GM18867 (cell line): Measurements from ENCODE around the gene RALY.

Source experiments
- ATAC-seq: cut with Tn5 transposase; IDR thresholded peaks from one replicate; pipeline ENCODE4 v1.9.1; 2021; ENCODE audit warnings: mild to moderate bottlenecking, moderate library complexity; ENCODE audit not compliant: unreplicated experiment

Gene RALY

DNA sequence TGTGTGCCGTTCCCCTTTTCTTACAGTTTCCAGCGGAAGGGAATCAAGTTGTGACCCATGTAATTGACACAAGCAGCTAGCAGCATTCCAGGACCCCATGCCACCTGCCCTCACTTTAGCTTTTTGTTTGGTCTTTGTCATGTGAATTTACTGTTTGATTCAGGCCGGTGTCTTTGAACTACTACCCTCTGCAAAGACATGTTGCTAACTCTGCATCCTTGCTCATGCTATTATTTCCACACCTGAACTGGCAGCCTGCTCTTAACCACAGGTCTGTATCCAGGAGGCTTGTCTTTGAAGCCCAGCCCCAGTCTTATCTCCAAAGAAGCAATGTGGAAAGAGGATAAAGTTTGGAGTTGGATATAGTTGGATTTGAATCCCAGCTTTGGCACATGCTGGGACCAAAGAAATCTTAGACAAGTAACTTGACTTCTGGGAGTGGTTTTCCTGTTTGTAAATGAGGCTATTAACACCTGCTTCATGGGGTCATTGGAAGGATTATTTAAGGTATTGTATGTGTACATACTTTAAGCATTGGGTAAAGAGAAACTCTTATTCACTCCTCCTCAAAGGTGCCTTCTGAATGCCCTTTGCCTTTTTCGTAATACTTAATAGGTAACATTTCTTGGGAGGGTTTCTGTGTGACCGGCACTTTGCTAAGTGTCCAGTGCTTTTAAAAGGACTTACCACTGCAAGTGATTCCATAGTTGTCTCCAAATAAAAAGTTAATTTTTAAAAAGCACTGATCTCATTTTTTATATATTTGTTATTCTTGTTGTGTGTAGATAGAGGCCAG lies 52.4 kb downstream of the RALY start:
- no peak for ATAC-seq

DNA sequence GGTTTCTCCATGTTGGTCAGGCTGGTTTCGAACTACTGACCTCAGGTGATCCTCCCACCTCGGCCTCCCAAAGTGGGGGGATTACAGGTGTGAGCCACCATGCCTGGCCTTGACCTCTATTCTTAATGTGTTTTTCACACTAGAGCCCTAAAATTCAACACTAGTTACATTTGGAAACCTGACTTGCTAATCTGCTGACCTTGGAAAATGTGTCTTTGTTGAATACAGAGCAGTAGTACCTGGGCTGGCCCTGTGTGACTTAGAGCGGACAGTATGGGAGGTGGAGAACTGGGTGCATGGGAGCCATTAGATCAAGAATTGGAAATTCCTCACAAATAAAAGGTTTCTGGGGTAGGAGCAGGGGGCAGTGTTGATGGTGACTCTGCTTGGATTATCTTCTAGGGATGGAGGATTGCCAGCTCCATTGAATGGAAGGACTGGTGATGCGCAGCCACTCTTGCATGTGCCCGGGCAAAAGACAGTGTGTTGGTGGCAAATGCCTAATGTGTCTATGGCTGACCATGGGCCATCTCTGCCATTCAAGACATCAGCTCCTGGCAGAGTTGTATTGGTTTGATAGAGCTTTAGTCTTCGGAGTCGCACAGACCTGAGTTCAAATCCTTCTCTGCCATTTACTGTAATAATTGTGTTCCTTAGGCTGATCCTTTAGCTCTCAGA lies 53.4 kb downstream of the RALY start:
- ATAC-seq = no peak

DNA sequence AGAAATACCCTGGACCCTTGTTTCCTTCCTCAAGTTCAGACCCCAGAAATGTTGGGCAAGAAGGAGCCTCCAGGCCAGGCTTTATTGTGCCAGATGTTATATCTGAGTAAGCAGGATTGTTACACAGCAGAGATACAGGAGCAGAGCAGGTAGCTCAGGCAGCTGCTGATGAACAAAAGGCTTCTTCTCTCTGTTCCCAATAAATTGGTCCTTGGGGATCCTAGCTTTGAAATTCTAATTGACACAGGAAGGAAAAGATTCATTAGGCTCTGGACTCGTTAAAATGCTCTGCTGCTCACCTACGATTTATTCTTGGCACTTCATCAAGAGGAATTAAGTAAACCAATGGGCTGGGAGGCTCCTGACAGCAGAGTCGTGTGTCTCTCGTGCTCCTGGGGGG lies 54.2 kb downstream of the RALY start:
- no peak for ATAC-seq

DNA sequence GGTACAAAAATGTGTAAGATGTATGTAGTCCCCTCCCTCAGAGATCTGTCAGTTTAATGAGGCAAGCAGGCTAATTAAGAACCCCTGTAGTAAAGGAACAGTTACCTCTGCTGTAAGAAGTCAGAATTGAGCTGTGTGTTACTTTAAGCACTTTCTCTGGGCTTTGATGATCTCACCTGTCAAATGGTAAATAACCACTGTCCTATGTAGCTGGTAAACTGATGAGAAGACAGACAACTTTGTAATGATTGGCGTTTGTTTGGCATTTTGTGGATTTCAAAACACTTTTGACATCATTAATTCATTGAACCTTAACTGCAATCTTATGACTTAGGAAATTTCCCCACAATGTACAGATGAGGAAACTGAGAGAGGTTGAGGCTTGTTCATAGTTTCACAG lies 55.7 kb downstream of the RALY start:
- no peak for ATAC-seq

DNA sequence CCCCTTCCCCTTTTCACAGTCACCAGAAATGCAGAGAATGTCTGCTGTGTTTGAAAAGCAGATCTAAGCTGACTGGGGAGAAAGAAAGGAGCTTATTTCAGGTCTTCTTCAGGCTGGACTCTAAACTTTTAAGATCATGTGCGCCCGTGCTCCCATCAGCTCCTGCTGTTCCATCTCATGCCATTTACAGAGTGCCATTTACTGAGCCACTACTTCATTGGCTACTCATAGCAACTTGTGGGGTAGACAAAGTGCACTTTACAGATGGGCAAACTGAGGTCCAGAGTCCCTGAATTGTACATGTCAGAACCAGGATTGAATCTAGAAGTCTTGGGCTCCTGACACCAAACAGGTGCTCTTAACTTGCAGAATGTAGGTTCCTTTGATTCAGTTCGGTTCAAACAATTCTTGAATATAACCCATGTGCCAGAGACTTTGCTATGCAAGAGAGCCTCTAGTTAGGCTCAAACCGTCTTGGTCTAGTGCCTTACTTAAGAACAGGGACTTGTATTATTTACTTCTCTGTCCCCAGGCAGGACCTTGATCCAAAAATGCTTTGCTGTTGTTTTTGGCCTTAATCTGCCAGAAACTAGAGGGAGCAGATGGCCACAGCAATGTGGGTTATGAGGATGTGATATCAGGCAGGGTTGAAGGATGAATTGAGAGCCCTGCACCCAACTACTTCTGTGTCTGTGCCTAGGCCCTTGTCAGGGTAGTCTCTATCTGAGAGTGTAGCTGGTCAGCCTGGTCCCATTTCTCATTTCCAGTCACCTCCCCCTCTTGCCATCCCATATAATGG lies 56.4 kb downstream of the RALY start:
- ATAC-seq = no peak

DNA sequence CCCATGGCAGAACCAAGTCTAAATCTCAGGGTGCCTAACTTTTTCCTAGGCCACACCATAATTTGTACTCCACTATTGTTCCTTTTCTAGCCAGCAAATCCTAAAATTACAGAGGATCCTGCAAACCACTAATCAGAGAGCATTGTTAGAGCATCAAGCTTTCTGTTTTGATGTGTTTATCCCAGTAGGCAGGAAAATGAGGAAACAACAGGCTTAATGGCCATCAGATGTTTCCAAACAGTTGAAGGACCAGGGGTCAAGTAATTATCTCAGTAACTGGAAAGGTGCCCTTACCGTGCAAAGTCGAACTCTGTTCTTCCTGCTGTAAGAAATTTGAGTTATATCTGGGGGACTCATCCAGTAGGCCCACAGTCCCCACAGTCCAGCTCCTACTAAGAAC lies 58.7 kb downstream of the RALY start:
- no peak for ATAC-seq

DNA sequence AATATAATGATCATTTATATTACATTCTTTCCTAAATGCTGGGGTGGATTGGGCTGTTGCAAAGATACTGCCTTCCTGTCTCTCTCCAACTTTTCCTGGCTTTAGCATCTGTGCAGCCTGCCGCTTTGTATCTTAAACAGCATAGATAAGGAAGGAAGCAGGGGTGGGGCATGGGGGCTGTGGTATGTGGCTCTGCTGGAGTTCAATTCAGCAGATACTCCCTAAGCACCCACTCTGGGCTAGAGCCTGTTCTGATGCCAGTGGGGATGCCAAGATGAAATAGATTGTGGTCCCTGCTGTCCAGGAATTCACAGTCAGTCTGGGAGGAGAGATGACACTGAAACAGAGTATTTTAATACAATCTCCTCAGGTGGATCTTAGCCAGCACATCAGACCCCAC lies 61.6 kb downstream of the RALY start:
- ATAC-seq = no peak

DNA sequence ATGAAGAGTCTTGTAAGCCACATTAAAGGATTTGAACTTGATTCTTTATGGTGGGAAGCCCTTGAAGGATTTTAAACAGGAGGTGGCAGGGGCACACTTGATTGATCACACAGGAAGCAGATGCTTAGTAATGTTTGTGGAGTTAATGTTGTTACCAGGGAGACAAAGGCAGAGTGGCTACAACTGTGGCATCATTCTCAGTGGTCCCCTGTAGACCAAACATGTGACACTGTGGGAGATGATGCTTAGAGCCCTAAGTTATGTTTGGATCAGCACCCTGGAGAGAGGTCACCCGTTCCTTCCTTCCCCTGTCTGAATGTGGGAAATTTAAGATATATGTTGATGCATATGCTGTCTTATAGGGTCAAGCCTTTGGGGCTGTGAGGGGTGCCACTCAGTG lies 65.1 kb downstream of the RALY start:
- ATAC-seq = no peak

DNA sequence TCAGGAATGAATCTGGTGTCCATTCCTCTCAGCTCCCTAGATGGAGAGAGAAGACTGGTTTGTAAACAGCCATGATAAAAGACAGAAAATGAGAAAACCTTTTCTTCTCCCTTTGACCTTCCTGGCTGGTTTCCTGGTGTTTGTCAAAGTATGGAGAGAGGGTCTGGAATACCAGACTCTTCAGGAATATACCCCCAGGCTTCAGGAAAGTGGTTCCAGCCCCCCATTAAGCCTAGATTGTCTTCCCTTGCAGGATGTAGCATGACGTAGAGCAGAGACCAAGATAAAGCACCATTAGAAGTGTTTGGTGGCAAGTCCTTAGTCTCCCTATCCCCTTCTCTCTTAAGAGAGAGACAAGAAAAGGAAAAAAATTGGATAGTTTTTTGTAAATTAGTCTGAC lies 67.3 kb downstream of the RALY start:
- ATAC-seq = no peak

DNA sequence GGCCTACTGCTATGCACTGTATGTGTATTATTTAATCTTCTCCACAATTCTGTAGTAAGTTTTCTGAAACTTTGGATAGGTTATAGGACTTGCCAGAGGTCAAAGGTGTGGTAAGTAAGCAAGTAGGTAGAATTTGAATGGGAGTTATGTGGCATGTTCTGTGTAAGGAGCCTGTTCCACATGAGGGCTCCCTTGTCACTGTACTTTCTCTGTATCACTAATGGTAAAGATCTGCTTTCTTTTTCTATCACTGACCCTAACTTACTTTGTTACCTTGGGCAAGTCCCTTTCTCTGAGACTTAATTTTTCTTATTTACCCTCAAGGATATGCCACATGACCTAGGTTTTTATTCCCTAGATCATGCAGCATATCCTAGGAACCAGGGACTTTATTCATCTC lies 68.0 kb downstream of the RALY start:
- ATAC-seq = no peak

DNA sequence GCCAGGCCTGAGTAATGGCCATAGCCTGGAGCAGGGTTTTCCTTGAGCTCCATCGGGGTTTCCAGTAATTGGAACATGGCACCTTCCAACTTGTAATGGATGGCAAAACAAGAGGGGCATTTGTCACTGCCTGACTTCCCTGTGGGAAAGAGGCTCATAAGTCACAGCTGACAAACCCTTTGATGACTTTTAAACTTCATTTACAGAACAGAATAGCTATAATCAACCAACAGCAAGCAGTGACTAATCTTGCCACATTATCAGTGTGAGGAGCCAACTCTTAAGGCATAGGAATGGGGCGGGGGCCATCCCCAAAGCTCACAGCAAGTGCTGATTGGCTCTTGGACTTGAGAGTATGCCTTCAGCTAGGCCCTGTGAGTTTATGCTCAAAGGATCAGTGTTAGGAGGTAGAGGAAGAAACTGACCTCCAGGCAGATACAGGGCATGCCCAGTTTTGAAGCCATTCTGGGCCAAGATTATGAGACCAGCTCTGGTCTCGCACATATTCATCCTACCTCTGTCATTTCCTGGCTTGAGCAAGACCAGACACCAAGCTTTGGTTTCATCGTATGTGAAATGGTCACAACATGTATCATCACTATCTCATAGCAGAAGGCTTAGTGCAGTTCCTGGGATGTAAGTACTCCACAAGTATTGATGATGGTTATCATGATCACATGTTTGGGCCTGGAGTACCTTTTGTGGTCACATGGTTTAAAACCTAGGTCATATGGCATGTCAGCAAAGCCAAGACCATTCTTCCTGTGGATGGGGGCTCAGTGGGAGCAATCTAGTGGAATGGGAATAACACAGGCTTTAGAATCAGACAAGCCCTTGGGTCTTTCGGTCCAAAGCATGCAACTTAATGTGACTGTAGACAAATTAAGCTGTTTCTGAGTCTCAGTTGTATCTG lies 69.1 kb downstream of the RALY start:
- no peak for ATAC-seq

DNA sequence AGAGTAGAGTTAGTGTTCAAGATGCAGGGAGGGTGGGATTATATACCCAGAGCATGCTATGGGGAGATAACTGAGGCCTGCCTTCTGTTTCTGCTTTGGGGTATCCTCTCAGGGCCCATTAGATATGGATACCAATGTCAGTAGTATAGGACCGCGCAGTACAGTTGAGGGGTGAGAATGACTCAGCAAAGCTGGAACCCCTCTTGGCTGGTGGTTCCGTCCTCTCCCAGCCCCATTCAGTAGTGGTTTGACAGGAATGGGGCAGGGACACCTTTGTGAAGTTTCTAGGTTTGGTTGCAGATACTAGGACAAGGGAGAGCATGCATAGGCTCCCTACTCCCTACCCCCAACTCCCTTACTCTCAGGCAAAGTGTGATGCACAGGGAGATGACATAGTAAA lies 70.6 kb downstream of the RALY start:
- no peak for ATAC-seq

DNA sequence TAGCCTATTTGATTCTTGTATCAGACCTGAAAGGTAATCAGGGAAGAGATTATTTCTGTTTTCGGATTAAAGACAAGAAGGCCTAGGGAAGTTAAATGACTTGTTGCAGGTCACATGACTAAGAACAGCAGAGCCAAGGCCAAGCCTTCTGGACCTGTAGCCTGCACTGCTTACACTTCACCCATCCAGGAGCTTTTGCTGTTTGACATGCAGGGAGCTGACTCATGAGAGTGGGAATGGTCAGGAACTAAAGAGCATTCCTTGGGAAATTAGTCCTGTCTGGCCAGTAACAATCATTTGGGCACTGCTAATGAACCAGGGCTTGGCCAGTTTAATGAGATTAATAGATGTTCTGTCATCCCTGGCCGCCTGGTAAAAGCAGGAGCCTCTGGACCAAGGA lies 71.5 kb downstream of the RALY start:
- ATAC-seq = no peak

DNA sequence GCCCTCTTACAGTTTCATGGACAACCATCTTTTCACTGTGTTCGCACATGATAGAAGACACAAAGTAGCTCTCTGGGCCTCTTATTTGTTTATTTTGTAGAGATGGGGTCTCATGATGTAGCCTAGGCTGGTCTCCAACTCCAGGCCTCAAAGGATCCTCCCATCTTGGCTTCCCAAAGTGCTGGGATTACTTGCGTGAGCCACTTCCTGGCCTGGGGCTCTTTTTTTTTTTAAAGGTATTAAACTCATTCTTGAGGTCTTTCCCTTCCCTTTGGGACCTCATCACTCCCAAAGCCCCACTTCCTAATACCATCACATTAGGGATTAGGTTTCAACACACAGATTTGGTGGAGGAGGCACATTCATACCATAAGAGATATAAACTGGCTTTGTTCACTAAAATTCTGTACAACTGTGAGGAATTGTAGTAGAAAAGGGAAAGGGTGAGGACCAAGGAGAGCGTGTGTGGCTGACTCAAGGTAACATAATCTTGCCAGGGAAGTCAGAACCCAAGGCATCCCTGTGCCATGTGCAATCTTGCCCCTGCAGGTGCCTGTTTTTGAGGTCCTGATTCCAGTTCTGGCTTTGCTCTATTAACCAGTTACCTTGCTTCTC lies 72.9 kb downstream of the RALY start:
- ATAC-seq = no peak

DNA sequence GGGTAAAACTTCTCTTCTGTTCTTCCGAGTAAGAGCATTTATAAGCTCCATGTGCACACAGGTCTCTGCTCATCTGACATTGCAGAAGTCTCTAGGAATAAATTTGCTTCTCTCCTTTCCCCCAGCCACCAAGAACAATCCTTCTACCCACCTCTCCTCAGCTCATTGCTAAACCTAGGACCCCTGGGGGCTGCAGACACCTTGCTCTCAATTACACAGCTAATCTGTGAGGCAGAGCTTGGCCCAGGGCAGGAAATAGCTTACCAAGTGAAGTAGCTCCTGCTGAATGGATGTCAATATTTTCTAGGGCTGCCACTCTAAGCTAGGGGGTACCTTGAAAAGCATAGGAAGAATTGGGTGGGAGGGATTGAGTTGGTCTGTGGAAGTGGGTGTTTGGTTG lies 74.3 kb downstream of the RALY start:
- ATAC-seq = no peak

DNA sequence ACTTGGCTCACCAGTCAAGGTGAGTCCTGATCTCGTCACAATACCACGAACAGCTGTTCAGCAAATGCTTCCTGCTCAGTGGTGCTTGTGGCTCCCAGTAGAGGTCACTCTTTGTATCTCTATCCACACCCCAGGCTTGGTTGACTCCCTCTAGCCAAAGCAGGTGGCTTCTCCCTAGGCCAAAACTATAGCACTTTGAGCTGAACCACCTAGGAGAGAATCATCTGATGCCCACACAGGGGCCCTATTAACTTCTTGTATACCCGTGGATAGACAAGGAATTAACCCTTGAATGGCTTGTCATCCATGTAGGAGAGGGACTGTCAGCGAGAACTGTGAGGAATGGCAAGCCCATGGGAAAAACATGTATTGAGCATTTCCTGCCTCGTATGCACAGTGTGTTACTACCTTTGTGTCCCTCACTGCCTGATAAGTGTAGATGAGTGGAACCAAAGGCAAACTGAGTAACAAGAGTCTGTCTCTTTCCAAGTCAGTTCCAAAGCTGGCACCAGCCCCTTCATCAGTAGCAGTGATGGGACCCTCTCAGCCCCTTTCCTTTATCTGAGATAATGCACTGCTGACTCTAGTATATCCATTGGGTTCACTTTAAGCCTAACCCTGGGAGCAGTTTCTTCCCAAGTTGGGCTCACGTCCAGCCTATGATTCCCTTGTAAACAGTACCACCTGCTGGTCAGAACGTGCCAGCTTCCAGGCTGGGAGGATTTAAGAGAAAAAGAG lies 75.8 kb downstream of the RALY start:
- no peak for ATAC-seq

DNA sequence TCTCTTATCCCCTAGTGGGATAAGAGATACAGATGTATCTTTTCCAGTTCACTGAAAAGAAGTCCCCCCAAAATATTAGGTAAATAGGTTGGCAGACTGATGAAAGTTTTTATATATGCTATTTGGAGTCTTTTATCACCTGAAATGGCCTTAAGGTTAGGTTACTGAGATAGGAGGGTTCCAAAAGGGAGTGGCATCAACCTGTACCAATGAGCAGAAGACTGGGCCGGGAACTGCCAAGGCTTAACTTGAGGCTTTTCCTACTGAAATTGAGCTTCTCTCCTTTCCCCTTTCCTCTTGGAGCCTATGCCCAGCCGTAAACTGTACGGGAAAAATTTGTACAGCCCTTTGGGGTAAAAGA lies 76.3 kb downstream of the RALY start:
- no peak for ATAC-seq

DNA sequence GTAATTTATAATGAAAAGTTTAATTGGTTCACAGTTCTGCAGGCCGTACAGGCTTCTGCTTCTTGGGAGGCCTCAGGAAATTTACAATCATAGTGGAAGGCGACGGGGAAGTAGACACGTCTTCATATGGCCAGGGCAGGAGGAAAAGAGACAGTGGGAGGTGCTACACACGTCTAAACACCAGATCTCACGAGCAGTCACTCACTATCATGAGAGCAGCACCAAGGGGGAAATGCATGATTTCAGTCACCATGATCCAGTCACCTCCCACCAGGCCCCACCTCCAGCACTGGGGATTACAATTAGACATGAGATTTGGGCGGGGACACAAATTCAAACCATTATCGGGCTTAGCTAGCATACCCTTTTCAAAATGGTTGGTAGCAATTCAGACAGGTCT lies 77.1 kb downstream of the RALY start:
- no peak for ATAC-seq

DNA sequence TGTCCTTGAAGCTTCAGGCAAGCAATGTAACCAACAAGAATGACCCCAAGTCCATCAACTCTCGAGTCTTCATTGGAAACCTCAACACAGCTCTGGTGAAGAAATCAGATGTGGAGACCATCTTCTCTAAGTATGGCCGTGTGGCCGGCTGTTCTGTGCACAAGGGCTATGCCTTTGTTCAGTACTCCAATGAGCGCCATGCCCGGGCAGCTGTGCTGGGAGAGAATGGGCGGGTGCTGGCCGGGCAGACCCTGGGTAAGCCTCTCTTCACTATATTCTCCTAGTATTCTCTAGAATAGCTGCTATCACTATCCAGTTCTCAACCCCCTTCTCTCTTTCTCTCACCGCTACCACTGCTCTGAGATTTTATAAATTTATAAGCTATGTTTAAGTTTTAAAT lies 78.4 kb downstream of the RALY start:
- ATAC-seq = no peak

DNA sequence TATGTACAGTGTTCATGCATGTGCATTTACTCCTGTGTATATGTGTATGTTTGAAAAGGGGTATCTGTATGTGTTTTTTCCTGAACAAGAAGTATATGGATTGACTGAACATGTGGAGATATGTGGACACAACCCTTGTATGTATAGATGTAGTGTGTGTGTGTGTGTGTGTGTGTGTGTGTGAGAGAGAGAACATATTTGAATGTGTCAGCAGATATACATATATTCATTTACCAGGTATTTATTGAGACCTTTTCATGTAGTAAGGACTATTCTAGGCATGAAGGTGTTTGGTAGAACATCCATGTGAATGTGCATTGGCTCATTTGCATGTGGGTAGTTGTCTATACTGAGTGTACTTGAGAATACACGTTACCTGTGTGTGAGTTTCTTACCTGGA lies 79.1 kb downstream of the RALY start:
- no peak for ATAC-seq
